HepG2 (cell line): ENCODE results near the gene CCDC175. TPM values are rescaled to one million over a fixed set of nuclear protein-coding genes. Genes with fewer than 3 reads are reported as not detected.

Experiments
- ATAC-seq: fragments of 200-7000 bp; cut with Tn5 transposase; 3 replicates; pipeline ENCODE4 v1.9.1; 2020; ENCODE audit warnings: mild to moderate bottlenecking, moderate library complexity
- BruUV-seq: library from RNA; stranded (reverse); fragments of 400-500 nt; replicated peaks from 2 replicates; lab custom pipeline; 2021; lab: Mats Ljungman, UMichigan
- CTCF ChIA-PET: fragments of 300-600 bp; formaldehyde crosslinking; extraction: SDS; loops from one replicate; lab custom pipeline; 2021; ENCODE audit warnings: low total read pairs, inconsistent platforms, low intra/inter-chr PET ratio; lab: Yijun Ruan, JAX
- POLR2A ChIA-PET: fragments of 350-600 bp; sonication (Branson Sonifier 250); formaldehyde crosslinking; loops from one replicate; lab custom pipeline; 2020; ENCODE audit warnings: antibody characterized with exemption, inconsistent platforms; lab: Yijun Ruan, JAX
- DNase-seq: peaks from one replicate; pipeline ENCODE4 v3.0.0-alpha.2; 2015; ENCODE audit warnings: low spot score
- FAIRE-seq: peaks from 3 replicates; lab custom pipeline; 2011; peaks lifted over from hg19 to GRCh38; lab: Jason Lieb, UNC
- H2AFZ ChIP-seq: one replicate; pipeline ENCODE4 v1.6.1; 2011; ENCODE audit warnings: low read length, inconsistent platforms
- H3K27ac ChIP-seq: fragments of 300-600 bp; 3 replicates; pipeline ENCODE4 v1.8.0; 2011; ENCODE audit warnings: mixed run types, mild to moderate bottlenecking, mixed read lengths, low read length, inconsistent platforms; ENCODE audit not compliant: insufficient read depth; ENCODE audit errors: extremely low read length
- H3K27me3 ChIP-seq, 2 experiments: fragments of 200-600 bp in 1 of 2; 2 replicates in 1 of 2; 3 replicates in 1 of 2; pipeline versions ENCODE4 v1.6.0 to v1.8.0; 2011; ENCODE audit warnings: low read length in 2 of 2, mild to moderate bottlenecking in 2 of 2, moderate library complexity in 2 of 2, inconsistent platforms in 1 of 2; ENCODE audit not compliant: insufficient read depth in 2 of 2, control insufficient read depth in 1 of 2
- H3K36me3 ChIP-seq, 2 experiments: fragments of 200-600 bp in 1 of 2; replicated peaks in 1 of 2; 2 replicates in 1 of 2; 3 replicates in 1 of 2; pipeline versions ENCODE4 v1.5.1 to v1.8.0; 2011; ENCODE audit warnings: low read length in 2 of 2, inconsistent platforms in 1 of 2; ENCODE audit not compliant: insufficient read depth in 2 of 2, control insufficient read depth in 1 of 2
- H3K4me1 ChIP-seq: 2 replicates; pipeline ENCODE4 v1.5.1; 2012; ENCODE audit warnings: low read length, inconsistent platforms; ENCODE audit not compliant: insufficient read depth
- H3K4me2 ChIP-seq: 2 replicates; pipeline ENCODE4 v1.6.0; 2011; ENCODE audit warnings: low read depth, low read length, inconsistent platforms
- H3K4me3 ChIP-seq, 3 experiments: fragments of 200-600 bp in 1 of 3; sonication (generic), shearing (Covaris generic) in 1 of 3; replicated peaks in 1 of 3; 2 replicates each; pipeline ENCODE4 v1.5.1; 2011 to 2016; ENCODE audit warnings: low read length in 3 of 3, inconsistent platforms in 2 of 3, low read depth in 2 of 3, mild to moderate bottlenecking in 2 of 3, control low read depth in 1 of 3, mixed read lengths in 1 of 3; ENCODE audit not compliant: insufficient read depth in 1 of 3
- H3K79me2 ChIP-seq: one replicate; pipeline ENCODE4 v1.6.1; 2011; ENCODE audit warnings: low read length, inconsistent platforms; ENCODE audit not compliant: insufficient read depth
- H3K9ac ChIP-seq: 2 replicates; pipeline ENCODE4 v1.6.0; 2011; ENCODE audit warnings: mild to moderate bottlenecking, low read depth, low read length, inconsistent platforms; ENCODE audit not compliant: insufficient read depth
- H3K9me3 ChIP-seq: 2 replicates; pipeline ENCODE4 v1.5.1; 2012; ENCODE audit warnings: mild to moderate bottlenecking, low read length
- H4K20me1 ChIP-seq: 2 replicates; pipeline ENCODE4 v1.6.0; 2011; ENCODE audit warnings: inconsistent platforms, mild to moderate bottlenecking, low read length, moderate library complexity; ENCODE audit not compliant: insufficient read depth
- AHR ChIP-seq: IDR thresholded peaks from 2 replicates; pipeline ENCODE4 v1.6.1; 2018; ENCODE audit warnings: missing genetic modification reagents, missing compliant biosample characterization
- CCAR2 ChIP-seq: fragments of 200-400 bp; formaldehyde crosslinking; optimal IDR thresholded peaks from 2 replicates; pipeline ENCODE3; 2018; ENCODE audit warnings: low read depth, mild to moderate bottlenecking, low read length, moderate library complexity
- CEBPG ChIP-seq: IDR thresholded peaks from 2 replicates; pipeline ENCODE4 v1.6.1; 2016
- ETV6 ChIP-seq: sonication (generic); formaldehyde crosslinking; conservative IDR thresholded peaks from 2 replicates; pipeline ENCODE4 v1.4.0; 2020; ENCODE audit warnings: missing genetic modification reagents
- GMEB1 ChIP-seq: sonication (generic); formaldehyde crosslinking; IDR thresholded peaks from 2 replicates; pipeline ENCODE4 v1.5.1; 2020; ENCODE audit warnings: missing genetic modification reagents, mild to moderate bottlenecking, borderline replicate concordance
- MAX ChIP-seq: IDR thresholded peaks from 2 replicates; pipeline ENCODE4 v1.6.1; 2012; ENCODE audit warnings: inconsistent platforms
- NR2F1 ChIP-seq, 2 experiments: fragments of 450-650 bp in 1 of 2; formaldehyde crosslinking in 1 of 2; IDR thresholded peaks; 2 replicates each; pipeline versions ENCODE4 v1.5.0 to v1.6.1; 2016 to 2020; ENCODE audit warnings: mild to moderate bottlenecking in 1 of 2, missing compliant biosample characterization in 1 of 2, missing genetic modification reagents in 1 of 2, moderate library complexity in 1 of 2
- NRL ChIP-seq: sonication (generic); formaldehyde crosslinking; IDR thresholded peaks from 2 replicates; pipeline ENCODE4 v1.5.0; 2020; ENCODE audit warnings: missing genetic modification reagents, mild to moderate bottlenecking, moderate library complexity, borderline replicate concordance
- PAXIP1 ChIP-seq: sonication (generic); formaldehyde crosslinking; conservative IDR thresholded peaks from 2 replicates; pipeline ENCODE4 v1.4.0; 2020; ENCODE audit warnings: mild to moderate bottlenecking, missing genetic modification reagents, moderate library complexity
- RBM22 ChIP-seq: fragments of 200-400 bp; formaldehyde crosslinking; optimal IDR thresholded peaks from 2 replicates; pipeline ENCODE3; 2017; ENCODE audit warnings: mild to moderate bottlenecking, low read length, moderate library complexity
- TARDBP ChIP-seq: sonication (generic); formaldehyde crosslinking; IDR thresholded peaks from 2 replicates; pipeline ENCODE4 v1.8.0; 2022; ENCODE audit warnings: mild to moderate bottlenecking, missing genetic modification reagents
- TFE3 ChIP-seq: IDR thresholded peaks from 2 replicates; pipeline ENCODE4 v1.6.1; 2016
- ZBTB38 ChIP-seq: sonication (generic); formaldehyde crosslinking; IDR thresholded peaks from 2 replicates; pipeline ENCODE4 v1.5.1; 2020; ENCODE audit warnings: mild to moderate bottlenecking, missing genetic modification reagents
- ZNF20 ChIP-seq: sonication (generic); formaldehyde crosslinking; IDR thresholded peaks from 2 replicates; pipeline ENCODE4 v1.4.0; 2020; ENCODE audit warnings: mild to moderate bottlenecking, moderate library complexity, missing genetic modification reagents
- ZNF224 ChIP-seq: sonication (generic); formaldehyde crosslinking; IDR thresholded peaks from 2 replicates; pipeline ENCODE4 v1.5.0; 2020; ENCODE audit warnings: mild to moderate bottlenecking, missing genetic modification reagents
- ZNF225 ChIP-seq: sonication (generic); formaldehyde crosslinking; IDR thresholded peaks from 2 replicates; pipeline ENCODE4 v1.4.0; 2020; ENCODE audit warnings: mild to moderate bottlenecking, missing genetic modification reagents
- ZNF557 ChIP-seq: sonication (generic); formaldehyde crosslinking; IDR thresholded peaks from 2 replicates; pipeline ENCODE4 v1.4.0; 2020; ENCODE audit warnings: missing genetic modification reagents
- ZSCAN22 ChIP-seq: sonication (generic); formaldehyde crosslinking; IDR thresholded peaks from 2 replicates; pipeline ENCODE4 v1.4.0; 2020; ENCODE audit warnings: mild to moderate bottlenecking, missing genetic modification reagents
- ZZZ3 ChIP-seq: sonication (generic); formaldehyde crosslinking; IDR thresholded peaks from 2 replicates; pipeline ENCODE4 v1.4.0; 2020; ENCODE audit warnings: missing genetic modification reagents, mild to moderate bottlenecking, borderline replicate concordance
- WGBS: methylation state at CpG from one replicate; pipeline ENCODE4 v1.1.6; 2017; ENCODE audit warnings: low lambda C conversion rate; 5-methylcytosine and 5-hydroxymethylcytosine counted together
- in situ Hi-C: cut with HindIII; loops from 2 replicates; pipeline ENCODE4 v1.10.0; 2017; ENCODE audit warnings: low pct_unique_long_range_greater_than_20kb; ENCODE audit not compliant: extremely low pct_ligation_motif_present
- intact Hi-C: fragments of 100-400 bp; cut with micrococcal nuclease; formaldehyde crosslinking; loops from one replicate; pipeline ENCODE4 v1.10.0; 2022; ENCODE audit not compliant: unreplicated experiment
- polyA plus RNA-seq, 8 experiments: library from polyadenylated mRNA; depleted of rRNA in 3 of 8; stranded (reverse) in 7 of 8; unstranded in 1 of 8; fragments of >200 nt; fragmentation: Illumina TruSeq in 4 of 8; extraction: Trizol in 4 of 8; gene quantifications; 2 replicates each; pipeline versions ENCODE4 v1.2.1 to v1.2.3, GENCODE V29; 2011 to 2016; ENCODE audit warnings: low read depth in 4 of 8, missing spikeins in 1 of 8, mixed read lengths in 1 of 8; ENCODE audit not compliant: insufficient read depth in 1 of 8
- total RNA-seq, 5 experiments: library from RNA; depleted of rRNA; stranded (reverse); fragments of >200 nt; fragmentation: Illumina TruSeq; extraction: Trizol; gene quantifications; 2 replicates each; pipeline ENCODE4 v1.2.3, GENCODE V29; 2016; ENCODE audit warnings: low read depth in 1 of 5

The CCDC175 gene
- total and polyA plus RNA-seq, 2 of the 13 experiments (the other 11 are each of a cell fraction or from before 2014, with no cell fraction given), result not detected

- Histone ChIP-seq H3K36me3 (peaks cover 7 to 19% of the 10 kb centered on the region in 2 experiments), H3K4me2 (no peak overlapping the region), H3K9ac (no peak overlapping the region), H4K20me1 (peaks cover 12% of the 10 kb centered on the region), H3K4me1 (peaks cover 32% of the 10 kb centered on the region), H3K27me3 (peaks cover 0 to 4% of the 10 kb centered on the region in 2 experiments; a peak in 1 of 5 replicates), H2AFZ (no peak overlapping the region), H3K27ac (no peak overlapping the region), H3K79me2 (peaks cover 34% of the 10 kb centered on the region), H3K4me3 (no peak overlapping the region), H3K9me3 (no peaks in the 10 kb centered on the region)
- intact Hi-C loops, result no loop called here
- ChIA-PET CTCF (no interaction called here), POLR2A (no interaction called here)
- 69% methylated on average over 1 of the region's 1 CpG for WGBS
- FAIRE-seq (no peak), DNase-seq (no peak), ATAC-seq (no peak)
- in situ Hi-C loops, result no loop called here
- BruUV-seq, result no TSS peak
- TF ChIP-seq ZNF225 (CRISPR knock-in tag) (no peak), ZSCAN22 (CRISPR knock-in tag) (no peak), PAXIP1 (no peak), RBM22 (no peak), TARDBP (CRISPR knock-in tag) (no peak), ZNF557 (CRISPR knock-in tag) (no peak), ZNF224 (CRISPR knock-in tag) (no peak), CEBPG (CRISPR knock-in tag) (no peak), GMEB1 (CRISPR knock-in tag) (no peak), ZZZ3 (CRISPR knock-in tag) (no peak), ZNF20 (CRISPR knock-in tag) (no peak), ETV6 (CRISPR knock-in tag) (no peak), NR2F1 (CRISPR knock-in tag; IDR thresholded peaks at IDR 0.05) (no peak), ZBTB38 (no peak), TFE3 (no peak), MAX (no peak), NRL (CRISPR knock-in tag) (no peak), CCAR2 (no peak), AHR (CRISPR knock-in tag) (no peak)
Observed at GRCh38 chr14:59480166-59480565, 96.4 kb downstream of the CCDC175 start.
